CD4-positive, alpha-beta T cell treated with Interleukin-6 for 4 hours (primary cell): ENCODE measurements around the gene CYB561.

ENCODE experiments used
- DNase-seq: peaks from one replicate; pipeline ENCODE4 v3.0.0-alpha.2; 2020; ENCODE audit warnings: mixed read lengths

The CYB561 gene

GRCh38 chr17:63405741-63406261 is 40.3 kb downstream of the CYB561 start:
- no peak for DNase-seq

GRCh38 chr17:63405020-63405419 is 41.1 kb downstream of the CYB561 start:
- DNase-seq = no peak

GRCh38 chr17:63402431-63403212 is 43.5 kb downstream of the CYB561 start:
- DNase-seq = no peak

- DNase-seq = no peak
These were observed 46.2 kb downstream of the CYB561 start for GRCh38 chr17:63399856-63400255.

- DNase-seq = no peak
These were observed 46.8 kb downstream of the CYB561 start for GRCh38 chr17:63399316-63399715.

GRCh38 chr17:63398680-63399079 is 47.4 kb downstream of the CYB561 start:
- DNase-seq = no peak

GRCh38 chr17:63395075-63395805 is 50.9 kb downstream of the CYB561 start:
- DNase-seq = no peak

GRCh38 chr17:63390090-63390489 is 56.0 kb downstream of the CYB561 start:
- DNase-seq = no peak

- no peak for DNase-seq
These were observed 58.3 kb downstream of the CYB561 start for GRCh38 chr17:63387656-63388340.

- no peak for DNase-seq
These were observed 63.3 kb downstream of the CYB561 start for GRCh38 chr17:63382826-63383225.
